ENCODE data around the gene NFYC. TPM values are rescaled to one million over a fixed set of nuclear protein-coding genes. Genes with fewer than 3 reads are reported as not detected.

The NFYC gene
- total RNA-seq, 6 donors from 2014 or later = 40.0 to 73.3 (median 50.9) TPM

GRCh38 chr1:40772146-40772955, 80.8 kb downstream of the NFYC start:
- Histone ChIP-seq H3K27ac (no peak overlapping the region), H3K36me3 (peaks cover 16 to 62% (median 45%) of the 10 kb centered on the region in 4 donors)
- 80 to 94% methylated on average over 2 of the region's 2 CpGs for WGBS, 2 donors

GRCh38 chr1:40773748-40774265, 82.3 kb downstream of the NFYC start:
- no peak overlapping the region for H3K4me3 ChIP-seq
- H3K36me3 ChIP-seq = peaks cover 13 to 48% (median 32%) of the 10 kb centered on the region in 4 donors
- peak overlapping the region in 1 of 4 donors; percentile 24 for H3K27ac ChIP-seq
- peaks cover 0 to 11% (median 0%) of the 10 kb centered on the region in 4 donors for H3K4me1 ChIP-seq
- DNase-seq (no peak), ATAC-seq (ENCODE audit: low FRiP score in 2 of 2) (peak in 1 of 2 donors; percentile 8)
- H3K9me3 ChIP-seq = peaks cover 0 to 3% (median 0%) of the 10 kb centered on the region in 4 donors
- no peaks in the 10 kb centered on the region for H3K27me3 ChIP-seq
- TF ChIP-seq EP300 (IDR thresholded peaks at IDR 0.05) (no peak), CTCF (IDR thresholded peaks at IDR 0.05) (no peak), POLR2A (IDR thresholded peaks at IDR 0.05) (no peak), POLR2AphosphoS5 (IDR thresholded peaks at IDR 0.05) (no peak)
- WGBS, 2 donors = 39 to 47% methylated on average over 6 of the region's 6 CpGs

More at GRCh38 chr1:40772146-40772955, 80.8 kb downstream of the NFYC start:
- H3K4me3 ChIP-seq = no peak overlapping the region
- peaks cover 0 to 3% (median 0%) of the 10 kb centered on the region in 4 donors for H3K9me3 ChIP-seq
- no peak for ATAC-seq (ENCODE audit: low FRiP score in 2 of 2)
- no peak for TF ChIP-seq EP300 (IDR thresholded peaks at IDR 0.05)
- TF ChIP-seq POLR2AphosphoS5 (IDR thresholded peaks at IDR 0.05) = no peak
- no peak for TF ChIP-seq CTCF (IDR thresholded peaks at IDR 0.05)
- TF ChIP-seq POLR2A (IDR thresholded peaks at IDR 0.05) = no peak
- no peaks in the 10 kb centered on the region for H3K27me3 ChIP-seq
- DNase-seq = no peak
- H3K4me1 ChIP-seq = peaks cover 0 to 11% (median 0%) of the 10 kb centered on the region in 4 donors

GRCh38 chr1:40774266-40774998, 82.9 kb downstream of the NFYC start:
- no peak overlapping the region for H3K27ac ChIP-seq
- ATAC-seq (ENCODE audit: low FRiP score in 2 of 2) = peak; percentile 51 to 61
- 29 to 47% methylated on average over 3 of the region's 3 CpGs for WGBS, 2 donors

More at GRCh38 chr1:40774266-40774998, 82.9 kb downstream of the NFYC start:
- peaks cover 13 to 42% (median 28%) of the 10 kb centered on the region in 4 donors for H3K36me3 ChIP-seq
- TF ChIP-seq CTCF (IDR thresholded peaks at IDR 0.05) (peak; percentile 37 to 64 (median 61)), EP300 (IDR thresholded peaks at IDR 0.05) (no peak), POLR2A (IDR thresholded peaks at IDR 0.05) (no peak), POLR2AphosphoS5 (IDR thresholded peaks at IDR 0.05) (no peak)
- H3K4me1 ChIP-seq = peaks cover 0 to 11% (median 0%) of the 10 kb centered on the region in 4 donors
- DNase-seq = peak in 1 of 2 donors; percentile 53
- H3K27me3 ChIP-seq = no peaks in the 10 kb centered on the region
- H3K9me3 ChIP-seq = peaks cover 0 to 3% (median 0%) of the 10 kb centered on the region in 4 donors
- no peak overlapping the region for H3K4me3 ChIP-seq
